Trophoblast cell (in vitro differentiated cells and primary cell): ENCODE results near the gene SAMD14.

Experiments
- DNase-seq, 2 donors: peaks; one replicate each; pipeline ENCODE4 v3.0.0-alpha.2; 2016
- H2AFZ ChIP-seq: 2 replicates; pipeline ENCODE4 v1.6.1; 2013; ENCODE audit warnings: low read length, moderate library complexity, mild to moderate bottlenecking; ENCODE audit not compliant: insufficient read depth, poor library complexity
- H2AK5ac ChIP-seq: 2 replicates; pipeline ENCODE4 v1.6.1; 2013; ENCODE audit warnings: mild to moderate bottlenecking, low read length
- H2BK120ac ChIP-seq: 2 replicates; pipeline ENCODE4 v1.6.1; 2013; ENCODE audit warnings: low read length, mild to moderate bottlenecking, moderate library complexity; ENCODE audit not compliant: insufficient read depth, poor library complexity
- H2BK12ac ChIP-seq: 2 replicates; pipeline ENCODE4 v1.6.1; 2013; ENCODE audit warnings: mild to moderate bottlenecking, low read length, moderate library complexity
- H2BK5ac ChIP-seq: 2 replicates; pipeline ENCODE4 v1.6.1; 2013; ENCODE audit warnings: low read length, low read depth, moderate library complexity, mild to moderate bottlenecking; ENCODE audit not compliant: poor library complexity
- H3K14ac ChIP-seq: 2 replicates; pipeline ENCODE4 v1.6.1; 2013; ENCODE audit warnings: mild to moderate bottlenecking, low read length
- H3K18ac ChIP-seq: 2 replicates; pipeline ENCODE4 v1.6.1; 2013; ENCODE audit warnings: mild to moderate bottlenecking, low read length
- H3K23ac ChIP-seq: 2 replicates; pipeline ENCODE4 v1.6.1; 2013; ENCODE audit warnings: low read length
- H3K27ac ChIP-seq: 2 replicates; pipeline ENCODE4 v1.5.1; 2013; ENCODE audit warnings: low read depth, mild to moderate bottlenecking, inconsistent platforms, low read length, moderate library complexity
- H3K27me3 ChIP-seq: 2 replicates; pipeline ENCODE4 v1.6.1; 2013; ENCODE audit warnings: inconsistent platforms, mild to moderate bottlenecking, low read length, moderate library complexity; ENCODE audit not compliant: insufficient read depth
- H3K36me3 ChIP-seq, 2 experiments: 1 replicate in 1 of 2; 2 replicates in 1 of 2; pipeline ENCODE4 v1.6.1; 2013; ENCODE audit warnings: low read length in 2 of 2, mild to moderate bottlenecking in 2 of 2, moderate library complexity in 1 of 2; ENCODE audit not compliant: insufficient read depth in 2 of 2, control insufficient read depth in 1 of 2
- H3K4ac ChIP-seq: 2 replicates; pipeline ENCODE4 v1.6.1; 2013; ENCODE audit warnings: low read depth, mild to moderate bottlenecking, low read length, moderate library complexity
- H3K4me1 ChIP-seq, 2 experiments: 1 replicate in 1 of 2; 2 replicates in 1 of 2; pipeline ENCODE4 v1.6.1; 2013; ENCODE audit warnings: low read length in 2 of 2, mild to moderate bottlenecking in 2 of 2, moderate library complexity in 1 of 2; ENCODE audit not compliant: insufficient read depth in 2 of 2, control insufficient read depth in 1 of 2
- H3K4me2 ChIP-seq: 2 replicates; pipeline ENCODE4 v1.6.1; 2013; ENCODE audit warnings: inconsistent platforms, mild to moderate bottlenecking, low read length, moderate library complexity
- H3K4me3 ChIP-seq: 2 replicates; pipeline ENCODE4 v1.5.1; 2013; ENCODE audit warnings: mild to moderate bottlenecking, low read depth, low read length, inconsistent platforms
- H3K79me1 ChIP-seq: one replicate; pipeline ENCODE4 v1.6.1; 2013; ENCODE audit warnings: low read length
- H3K79me2 ChIP-seq: 2 replicates; pipeline ENCODE4 v1.6.1; 2013; ENCODE audit warnings: low read length, mild to moderate bottlenecking; ENCODE audit not compliant: control insufficient read depth, insufficient read depth, poor library complexity
- H3K9ac ChIP-seq: 2 replicates; pipeline ENCODE4 v1.6.1; 2013; ENCODE audit warnings: mild to moderate bottlenecking, low read length
- H3K9me3 ChIP-seq: 2 replicates; pipeline ENCODE4 v1.6.1; 2013; ENCODE audit warnings: low read depth, mild to moderate bottlenecking, control low read depth, inconsistent platforms, low read length; ENCODE audit not compliant: insufficient read depth
- H4K12ac ChIP-seq: 2 replicates; pipeline ENCODE4 v1.6.1; 2013; ENCODE audit warnings: low read depth, mild to moderate bottlenecking, low read length, moderate library complexity
- H4K8ac ChIP-seq: 2 replicates; pipeline ENCODE4 v1.6.1; 2013; ENCODE audit warnings: low read depth, mild to moderate bottlenecking, low read length, moderate library complexity
- H4K91ac ChIP-seq: one replicate; pipeline ENCODE4 v1.6.1; 2013; ENCODE audit warnings: low read depth, mild to moderate bottlenecking, low read length, moderate library complexity
- WGBS: extraction: QIAGEN DNeasy Blood & Tissue Kit; methylation state at CpG from one replicate; pipeline ENCODE4 v1.1.7; 2013; ENCODE audit warnings: missing lambda C conversion rate; ENCODE audit not compliant: insufficient read length, insufficient coverage; ENCODE audit errors: extremely low coverage; 5-methylcytosine and 5-hydroxymethylcytosine counted together

SAMD14 gene

GRCh38 chr17:50169881-50170459 lies 40.0 kb upstream of the SAMD14 start:
- H3K36me3 ChIP-seq: no peaks in the 10 kb centered on the region
- H2AK5ac ChIP-seq: peak overlapping the region; percentile 75
- H4K91ac ChIP-seq: no peak overlapping the region
- H4K8ac ChIP-seq: no peak overlapping the region
- no peak for DNase-seq
- peaks cover 2% of the 10 kb centered on the region for H3K79me1 ChIP-seq
- no peak overlapping the region for H2AFZ ChIP-seq
- no peak overlapping the region for H4K12ac ChIP-seq
- no peak overlapping the region for H2BK5ac ChIP-seq
- no peaks in the 10 kb centered on the region for H3K27me3 ChIP-seq
- no peak overlapping the region for H3K4ac ChIP-seq
- H3K27ac ChIP-seq: no peak overlapping the region
- no peaks in the 10 kb centered on the region for H3K79me2 ChIP-seq
- H3K9me3 ChIP-seq: no peaks in the 10 kb centered on the region
- no peak overlapping the region for H3K9ac ChIP-seq
- no peak overlapping the region for H2BK120ac ChIP-seq
- no peak overlapping the region for H3K18ac ChIP-seq
- WGBS: no CpG with 5 or more reads among the region's 9 CpGs
- no peak overlapping the region for H3K4me2 ChIP-seq
- H2BK12ac ChIP-seq: no peak overlapping the region
- H3K4me3 ChIP-seq: no peak overlapping the region
- H3K23ac ChIP-seq: no peak overlapping the region
- peaks cover 5 to 8% of the 10 kb centered on the region in 2 experiments for H3K4me1 ChIP-seq
- no peak overlapping the region for H3K14ac ChIP-seq

- H2AK5ac ChIP-seq: no peak overlapping the region
- no peak overlapping the region for H2BK120ac ChIP-seq
- H3K4me1 ChIP-seq: peaks cover 5 to 8% of the 10 kb centered on the region in 2 experiments
- no CpG with 5 or more reads among the region's 14 CpGs for WGBS
- H3K9ac ChIP-seq: no peak overlapping the region
- no peak overlapping the region for H2BK5ac ChIP-seq
- H3K36me3 ChIP-seq: no peaks in the 10 kb centered on the region
- H3K14ac ChIP-seq: no peak overlapping the region
- no peak overlapping the region for H3K4me2 ChIP-seq
- H3K79me1 ChIP-seq: peaks cover 2% of the 10 kb centered on the region
- H3K27ac ChIP-seq: no peak overlapping the region
- H3K18ac ChIP-seq: no peak overlapping the region
- no peak overlapping the region for H3K4me3 ChIP-seq
- no peaks in the 10 kb centered on the region for H3K79me2 ChIP-seq
- H3K9me3 ChIP-seq: no peaks in the 10 kb centered on the region
- H2BK12ac ChIP-seq: no peak overlapping the region
- no peak for DNase-seq
- H2AFZ ChIP-seq: no peak overlapping the region
- H3K27me3 ChIP-seq: no peaks in the 10 kb centered on the region
- H3K4ac ChIP-seq: no peak overlapping the region
- no peak overlapping the region for H3K23ac ChIP-seq
- H4K8ac ChIP-seq: no peak overlapping the region
- H4K12ac ChIP-seq: no peak overlapping the region
- no peak overlapping the region for H4K91ac ChIP-seq
Measured at GRCh38 chr17:50169121-50169764, 39.3 kb upstream of the SAMD14 start.

GRCh38 chr17:50168319-50168718 lies 38.4 kb upstream of the SAMD14 start:
- DNase-seq: no peak
- Histone ChIP-seq H3K4ac (no peak overlapping the region), H3K4me3 (no peak overlapping the region), H3K79me2 (no peaks in the 10 kb centered on the region), H2BK12ac (no peak overlapping the region), H3K27ac (no peak overlapping the region), H3K18ac (no peak overlapping the region), H4K91ac (no peak overlapping the region), H3K9me3 (no peaks in the 10 kb centered on the region), H2BK5ac (no peak overlapping the region), H2AFZ (no peak overlapping the region), H3K27me3 (no peaks in the 10 kb centered on the region), H3K4me2 (no peak overlapping the region), H3K79me1 (peaks cover 2% of the 10 kb centered on the region), H3K36me3 (no peaks in the 10 kb centered on the region), H4K12ac (no peak overlapping the region), H2BK120ac (no peak overlapping the region), H2AK5ac (peak overlapping the region; percentile 60), H3K23ac (no peak overlapping the region), H4K8ac (no peak overlapping the region), H3K4me1 (peaks cover 0 to 3% of the 10 kb centered on the region in 2 experiments), H3K14ac (no peak overlapping the region), H3K9ac (no peak overlapping the region)
- no CpG with 5 or more reads among the region's 13 CpGs for WGBS

GRCh38 chr17:50167371-50167770 lies 37.4 kb upstream of the SAMD14 start:
- H4K8ac ChIP-seq: no peak overlapping the region
- H3K18ac ChIP-seq: no peak overlapping the region
- H2AK5ac ChIP-seq: no peak overlapping the region
- H3K4me1 ChIP-seq: no peaks in the 10 kb centered on the region
- no peaks in the 10 kb centered on the region for H3K9me3 ChIP-seq
- H4K12ac ChIP-seq: no peak overlapping the region
- no peak overlapping the region for H3K23ac ChIP-seq
- no peaks in the 10 kb centered on the region for H3K79me1 ChIP-seq
- H2AFZ ChIP-seq: no peak overlapping the region
- H3K9ac ChIP-seq: no peak overlapping the region
- no peaks in the 10 kb centered on the region for H3K79me2 ChIP-seq
- no peak overlapping the region for H2BK12ac ChIP-seq
- no peak overlapping the region for H3K4me3 ChIP-seq
- no peak overlapping the region for H3K14ac ChIP-seq
- H3K36me3 ChIP-seq: no peaks in the 10 kb centered on the region
- no CpG with 5 or more reads among the region's 19 CpGs for WGBS
- H3K4ac ChIP-seq: no peak overlapping the region
- H2BK120ac ChIP-seq: no peak overlapping the region
- H2BK5ac ChIP-seq: no peak overlapping the region
- no peak overlapping the region for H4K91ac ChIP-seq
- H3K4me2 ChIP-seq: no peak overlapping the region
- no peaks in the 10 kb centered on the region for H3K27me3 ChIP-seq
- DNase-seq: no peak
- no peak overlapping the region for H3K27ac ChIP-seq
